B cell (primary cell): ENCODE measurements around the gene B3GALNT1.

Source experiments
- CTCF ChIP-seq: fragments of 200-600 bp; IDR thresholded peaks from one replicate; pipeline ENCODE4 v1.8.0; 2022; ENCODE audit warnings: antibody characterized with exemption, mild to moderate bottlenecking
- EZH2 ChIP-seq: IDR thresholded peaks from 2 replicates; pipeline ENCODE4 v1.6.1; 2012; ENCODE audit warnings: borderline replicate concordance, low read depth, mild to moderate bottlenecking, moderate library complexity, low read length; ENCODE audit not compliant: insufficient read depth, poor library complexity, severe bottlenecking

- TF ChIP-seq CTCF (no peak), EZH2 (no peak)
Observed at GRCh38 chr3:161150001-161150525, 44.9 kb upstream of the B3GALNT1 start.
